PC-9 (cell line): ENCODE measurements around the gene PHLPP1.

ENCODE experiments used
- CTCF ChIP-seq: fragments of 200-600 bp; sonication (generic); conservative IDR thresholded peaks from 2 replicates; pipeline ENCODE4 v1.6.1; 2017; ENCODE audit warnings: mixed run types, antibody characterized with exemption, mild to moderate bottlenecking, moderate library complexity
- EZH2 ChIP-seq: fragments of 200-600 bp; sonication (generic); IDR thresholded peaks from 2 replicates; pipeline ENCODE4 v1.8.0; 2017; ENCODE audit warnings: antibody characterized with exemption, low read depth

GRCh38 chr18:62767321-62767720, 52.0 kb downstream of the PHLPP1 start:
- TF ChIP-seq CTCF (no peak), EZH2 (no peak)
